Hypothalamus (tissue), 51 donors: ENCODE data around the gene STK24.

Experiments used
- DNase-seq, 51 donors: peaks; one replicate each; lab custom pipeline; 2025; lab: John Stamatoyannopoulos, UW

The STK24 gene

GRCh38 chr13:98443329-98443728 is 133.6 kb downstream of the STK24 start:
- peak in 1 of 51 donors; percentile 63 for DNase-seq

- DNase-seq = no peak
Measured at GRCh38 chr13:98442391-98443230, 134.3 kb downstream of the STK24 start.

- DNase-seq = no peak
Measured at GRCh38 chr13:98441056-98441676, 135.7 kb downstream of the STK24 start.

- DNase-seq = no peak
Measured at GRCh38 chr13:98440390-98441055, 136.4 kb downstream of the STK24 start.

GRCh38 chr13:98439896-98440295 is 137.0 kb downstream of the STK24 start:
- DNase-seq = no peak

GRCh38 chr13:98439126-98439828 is 137.6 kb downstream of the STK24 start:
- no peak for DNase-seq

GRCh38 chr13:98438246-98439125 is 138.4 kb downstream of the STK24 start:
- DNase-seq = no peak

GRCh38 chr13:98436233-98436910 is 140.5 kb downstream of the STK24 start:
- DNase-seq = no peak

- DNase-seq = no peak
Measured at GRCh38 chr13:98435376-98435775, 141.5 kb downstream of the STK24 start.

GRCh38 chr13:98434060-98434459 is 142.8 kb downstream of the STK24 start:
- DNase-seq = no peak

- no peak for DNase-seq
Measured at GRCh38 chr13:98433654-98434053, 143.3 kb downstream of the STK24 start.

GRCh38 chr13:98432638-98433037 is 144.3 kb downstream of the STK24 start:
- no peak for DNase-seq

- DNase-seq = no peak
Measured at GRCh38 chr13:98429977-98430736, 146.8 kb downstream of the STK24 start.

GRCh38 chr13:98429531-98429930 is 147.4 kb downstream of the STK24 start:
- no peak for DNase-seq

GRCh38 chr13:98429081-98429480 is 147.8 kb downstream of the STK24 start:
- no peak for DNase-seq

GRCh38 chr13:98428256-98428966 is 148.5 kb downstream of the STK24 start:
- DNase-seq = peak in 1 of 51 donors; percentile 14

- no peak for DNase-seq
Measured at GRCh38 chr13:98427331-98427995, 149.4 kb downstream of the STK24 start.
